ENCODE data around the gene GDNF. TPM values are rescaled to one million over a fixed set of nuclear protein-coding genes. Genes with fewer than 3 reads are reported as not detected.

GDNF gene
- total RNA-seq, 2 donors from 2014 or later: 0.28 to 0.62 TPM

GRCh38 chr5:37831821-37832534, 7.9 kb downstream of the GDNF start:
- intact Hi-C loops (cut with DNase I): no loop called here
- DNase-seq (ENCODE audit: low spot score): no peak

GRCh38 chr5:37830348-37830747, 9.5 kb downstream of the GDNF start:
- intact Hi-C loops (cut with DNase I): no loop called here
- DNase-seq (ENCODE audit: low spot score): no peak

GRCh38 chr5:37825334-37825915, 14.4 kb downstream of the GDNF start:
- DNase-seq (ENCODE audit: low spot score): no peak
- intact Hi-C loops (cut with DNase I): no loop called here

DNA sequence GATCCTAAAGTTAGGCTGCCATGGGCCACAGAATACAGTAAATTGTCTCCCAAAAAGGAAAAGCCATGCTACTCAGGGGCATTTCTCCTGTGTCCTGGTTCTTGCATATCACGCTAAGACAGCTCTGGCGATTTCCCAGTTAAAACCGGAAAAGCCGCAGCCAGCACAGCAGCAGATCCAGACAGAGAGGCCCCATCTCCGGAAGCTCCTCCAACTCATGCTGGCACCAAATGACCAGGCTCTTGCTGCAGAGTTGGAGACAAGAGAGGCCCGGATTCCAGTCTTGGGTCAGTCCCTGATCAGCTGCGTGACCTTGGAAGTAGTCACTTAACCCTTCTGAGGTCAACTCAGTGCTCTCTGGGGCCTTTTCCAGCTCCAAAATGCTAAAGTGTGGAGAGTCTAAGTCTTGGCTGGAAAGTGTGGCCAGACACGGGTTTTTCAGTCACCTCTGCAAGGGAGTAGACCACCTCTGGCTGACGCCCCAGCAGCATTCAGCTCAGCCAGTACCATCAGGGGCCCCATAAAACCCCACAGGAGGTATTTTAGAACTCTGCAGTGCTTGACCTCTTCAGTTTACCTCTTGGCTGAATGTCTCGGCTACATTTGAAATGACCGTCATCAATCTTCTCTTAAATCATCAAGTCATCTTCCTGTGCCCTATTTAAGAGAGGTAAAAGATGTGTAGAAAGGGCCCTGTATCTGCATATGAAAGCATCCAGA, 16.2 kb downstream of the GDNF start:
- intact Hi-C loops (cut with DNase I): no loop called here
- DNase-seq (ENCODE audit: low spot score): no peak

DNA sequence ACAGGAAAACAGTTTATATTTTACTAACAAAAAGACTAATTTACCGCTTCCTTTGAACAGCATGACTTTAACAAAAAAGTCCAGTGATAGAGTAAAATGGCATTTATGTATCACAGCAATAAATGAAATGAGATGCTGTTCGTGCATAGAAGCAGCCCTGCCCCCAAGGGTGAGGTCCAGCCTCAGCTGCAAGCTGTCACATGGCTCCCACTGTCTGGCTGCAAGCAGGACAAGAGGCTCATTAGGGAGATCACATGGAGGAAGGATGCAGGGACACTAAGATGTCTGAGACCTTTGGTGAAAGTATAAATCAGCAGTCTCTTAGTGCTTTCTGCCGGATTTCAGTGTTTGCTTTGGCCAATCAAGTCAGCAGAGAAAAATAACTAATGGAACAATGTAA, 23.0 kb downstream of the GDNF start:
- intact Hi-C loops (cut with DNase I): no loop called here
- DNase-seq (ENCODE audit: low spot score): no peak

DNA sequence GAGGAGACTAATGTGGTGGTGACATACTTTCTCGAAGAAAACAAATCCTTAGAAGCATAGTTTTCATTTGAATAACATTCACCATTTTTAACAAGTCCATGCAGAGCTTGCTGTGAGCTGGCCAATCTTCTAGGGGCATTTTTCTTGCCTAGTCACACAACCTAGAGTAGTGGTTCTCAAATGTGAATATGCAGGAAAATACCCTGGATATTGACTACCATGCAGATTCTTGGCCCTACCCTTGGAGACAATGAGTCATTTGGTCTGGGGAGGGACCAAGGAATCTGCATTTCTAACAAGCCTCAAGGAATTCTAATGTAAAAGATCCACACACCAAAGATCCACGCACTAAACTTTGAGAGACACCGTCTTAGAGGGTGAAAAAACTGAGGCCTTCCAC, 23.5 kb downstream of the GDNF start:
- DNase-seq (ENCODE audit: low spot score): no peak
- intact Hi-C loops (cut with DNase I): no loop called here

GRCh38 chr5:37815913-37816312, 23.9 kb downstream of the GDNF start:
- no peak for DNase-seq (ENCODE audit: low spot score)
- intact Hi-C loops (cut with DNase I): no loop called here

DNA sequence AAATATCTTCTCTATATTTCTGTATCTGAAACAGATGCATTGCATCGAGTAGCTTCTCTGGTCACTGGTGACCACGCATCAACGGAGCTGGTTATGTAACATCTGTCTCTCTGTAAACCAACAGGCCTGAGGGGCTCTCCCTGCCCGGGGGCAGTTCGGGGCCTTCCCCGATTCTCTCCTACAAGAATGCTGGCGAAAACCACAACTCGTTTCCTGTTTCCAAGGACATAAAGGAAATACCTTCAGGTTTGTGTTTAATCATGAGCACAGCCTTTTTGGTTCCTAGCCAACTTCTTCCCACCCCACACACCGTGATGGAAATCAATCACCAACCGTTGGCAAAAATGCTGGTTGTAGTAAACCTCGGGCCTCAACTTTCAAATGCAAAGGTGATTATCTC, 25.1 kb downstream of the GDNF start:
- DNase-seq (ENCODE audit: low spot score): no peak
- intact Hi-C loops (cut with DNase I): no loop called here

- no peak for DNase-seq (ENCODE audit: low spot score)
- intact Hi-C loops (cut with DNase I): no loop called here
Measured at GRCh38 chr5:37812365-37812764, 27.5 kb downstream of the GDNF start.

DNA sequence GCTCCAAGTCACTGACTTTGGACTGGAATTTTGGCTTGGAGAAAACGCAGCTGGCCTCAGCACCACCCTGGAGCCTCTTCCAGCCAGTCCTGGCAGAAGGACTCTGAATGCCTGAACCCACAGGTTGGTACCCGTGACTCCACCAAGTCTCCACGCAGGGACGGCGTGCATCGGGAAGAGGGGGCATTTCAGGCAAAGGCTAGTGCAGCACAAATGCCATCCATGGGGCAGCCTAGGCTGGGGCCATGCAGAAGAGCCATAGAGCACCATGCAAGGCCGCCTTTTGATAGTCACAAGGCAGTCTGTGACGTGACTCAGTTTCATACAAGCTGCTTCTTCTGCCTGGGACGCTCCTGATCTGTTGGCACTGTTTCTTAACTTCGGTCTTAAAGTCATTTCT, 28.0 kb downstream of the GDNF start:
- no peak for DNase-seq (ENCODE audit: low spot score)
- intact Hi-C loops (cut with DNase I): no loop called here

GRCh38 chr5:37810311-37810710, 29.5 kb downstream of the GDNF start:
- no peak for DNase-seq (ENCODE audit: low spot score)
- intact Hi-C loops (cut with DNase I): no loop called here

- intact Hi-C loops (cut with DNase I): no loop called here
- DNase-seq (ENCODE audit: low spot score): no peak
Measured at GRCh38 chr5:37808945-37809344, 30.9 kb downstream of the GDNF start.

DNA sequence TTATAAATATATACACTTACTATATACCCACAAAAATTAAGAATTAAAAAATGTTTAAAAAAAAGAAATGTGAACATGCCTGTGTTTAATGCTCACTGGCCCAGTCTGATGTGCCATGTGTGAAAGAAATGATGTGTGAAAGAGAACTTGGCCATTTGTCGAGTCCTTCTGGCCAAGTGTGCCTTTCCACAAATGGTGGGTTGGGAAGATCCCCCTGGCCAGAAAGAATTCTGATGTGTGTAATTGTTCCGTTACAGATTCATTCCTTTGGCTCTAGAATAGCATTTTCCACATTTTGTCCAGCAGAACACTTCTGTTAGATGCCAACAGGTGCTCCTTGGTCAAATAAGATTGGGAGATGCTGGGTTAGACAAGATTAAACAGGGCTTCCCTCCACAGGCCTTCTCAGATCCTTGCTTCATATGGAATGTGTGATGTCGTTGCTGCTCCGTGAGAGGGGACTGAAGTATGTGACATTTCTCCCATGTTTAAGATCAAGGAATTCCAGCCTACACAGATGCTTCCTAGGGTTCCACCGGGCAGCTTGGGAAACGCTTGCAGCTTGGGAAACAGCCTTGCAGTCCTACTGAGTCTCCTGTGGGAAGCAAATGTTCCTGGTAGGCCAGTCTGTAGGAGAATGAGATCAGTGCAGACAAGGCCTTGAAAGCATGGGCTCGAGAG, 32.1 kb downstream of the GDNF start:
- intact Hi-C loops (cut with DNase I): no loop called here
- DNase-seq (ENCODE audit: low spot score): no peak

DNA sequence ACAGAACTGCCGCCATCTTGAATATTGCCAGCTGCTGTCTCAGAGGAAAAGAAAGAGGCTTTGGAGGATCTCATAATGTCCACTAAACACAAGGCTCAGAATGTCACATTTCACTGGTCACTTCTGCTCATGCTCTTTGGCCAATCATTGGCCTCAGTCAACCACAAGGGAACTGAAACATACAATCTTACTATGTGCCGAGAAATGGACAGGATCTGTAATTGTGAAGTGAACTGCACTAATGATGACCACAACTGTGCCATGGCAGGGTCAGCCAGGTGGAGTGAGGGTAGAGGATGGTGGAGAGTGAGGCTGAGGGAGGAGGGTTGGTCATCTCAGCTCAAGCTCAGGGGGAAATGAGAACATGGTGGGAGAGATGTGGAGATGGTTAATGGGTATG, 32.8 kb downstream of the GDNF start:
- no peak for DNase-seq (ENCODE audit: low spot score)
- intact Hi-C loops (cut with DNase I): no loop called here

- DNase-seq (ENCODE audit: low spot score): no peak
- intact Hi-C loops (cut with DNase I): no loop called here
Measured at GRCh38 chr5:37806476-37806875, 33.4 kb downstream of the GDNF start.

DNA sequence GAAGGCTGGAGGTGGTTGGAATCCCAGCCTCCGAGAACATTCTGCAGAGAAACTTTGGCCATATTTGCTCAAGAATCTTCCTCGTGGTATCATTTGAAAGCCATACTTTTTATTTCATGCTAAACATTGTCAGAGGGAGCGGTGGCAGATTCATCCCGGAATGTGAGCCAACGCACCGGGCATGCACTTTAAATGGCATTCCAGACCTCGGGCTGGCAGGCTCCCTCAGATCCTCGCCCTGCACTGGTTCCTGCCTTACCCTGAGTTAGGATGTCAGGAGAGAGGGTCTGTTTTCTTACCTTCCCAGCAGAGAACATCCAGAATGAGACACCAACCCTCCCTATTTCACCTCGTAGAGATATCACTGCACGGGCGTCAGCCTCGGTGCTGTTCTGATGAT, 33.8 kb downstream of the GDNF start:
- DNase-seq (ENCODE audit: low spot score): no peak

DNA sequence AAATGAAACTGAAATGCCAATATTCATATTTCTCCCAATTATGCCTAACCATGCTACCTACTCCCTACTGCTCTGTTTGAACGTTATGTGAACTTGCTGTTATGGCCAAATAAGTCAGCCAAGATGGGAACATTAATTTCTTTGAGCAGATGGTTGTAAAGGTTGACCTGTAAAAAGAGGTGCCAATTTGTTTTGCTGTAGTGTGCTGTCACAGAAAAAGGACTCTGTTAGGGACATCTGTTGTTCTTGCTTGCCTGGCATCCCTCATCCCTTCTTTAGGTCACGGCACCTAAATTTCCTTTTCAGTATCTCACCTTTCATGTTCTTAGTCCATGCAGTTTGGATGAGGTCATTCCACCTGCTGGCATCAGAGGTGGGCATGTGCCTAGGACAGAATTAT, 35.4 kb downstream of the GDNF start:
- DNase-seq (ENCODE audit: low spot score): no peak
- intact Hi-C loops (cut with DNase I): no loop called here

More for the DNA sequence above, 33.8 kb downstream of the GDNF start:
- intact Hi-C loops (cut with DNase I): no loop called here

DNA sequence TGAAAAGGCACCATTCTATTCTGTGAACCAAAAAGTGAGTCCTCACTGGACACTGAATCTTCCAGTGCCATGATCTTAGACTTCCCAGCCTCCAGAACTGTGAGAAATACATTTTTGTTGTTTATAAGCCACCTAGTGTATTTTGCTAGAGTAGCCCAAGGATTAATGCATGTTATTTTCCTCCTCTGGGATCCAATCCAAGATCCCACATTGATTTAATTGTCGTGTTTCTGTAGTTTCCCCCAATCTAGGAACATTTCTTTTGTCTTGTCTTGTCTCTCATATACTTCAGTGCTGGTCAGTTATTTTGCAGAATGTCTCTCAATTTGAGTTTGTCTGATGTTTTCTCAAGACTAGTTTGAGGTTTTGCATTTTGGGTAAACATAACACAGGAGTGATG, 36.4 kb downstream of the GDNF start:
- no peak for DNase-seq (ENCODE audit: low spot score)

GRCh38 chr5:37801521-37801920, 38.3 kb downstream of the GDNF start:
- no peak for DNase-seq (ENCODE audit: low spot score)
- intact Hi-C loops (cut with DNase I): no loop called here

More for the DNA sequence above, 36.4 kb downstream of the GDNF start:
- intact Hi-C loops (cut with DNase I): no loop called here

DNA sequence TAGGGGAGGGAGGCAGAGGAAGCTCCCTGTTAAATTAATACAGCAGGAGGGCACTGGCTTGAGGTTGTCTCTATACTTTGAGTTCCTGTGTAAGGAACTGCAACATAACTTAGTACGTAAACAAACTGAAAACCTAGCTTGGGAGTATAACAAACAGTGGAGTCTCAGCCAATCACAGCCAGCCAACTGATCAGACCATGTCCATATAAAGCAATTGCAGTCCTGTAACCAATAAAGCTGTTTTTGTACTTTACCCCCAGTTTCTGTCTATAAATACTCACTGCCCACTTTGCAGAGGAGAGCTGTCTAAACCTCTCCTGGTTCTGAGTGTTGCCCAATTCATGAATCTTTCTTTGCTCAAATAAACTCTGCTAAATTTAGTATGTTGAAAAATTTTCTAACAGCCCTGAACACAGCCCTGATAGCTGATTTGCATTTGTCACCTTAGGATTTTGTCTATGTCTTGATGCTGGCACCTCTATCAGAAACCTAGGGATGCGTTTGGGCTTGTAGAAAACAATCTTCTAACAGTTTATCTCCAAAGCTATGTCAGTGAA, 39.9 kb downstream of the GDNF start:
- intact Hi-C loops (cut with DNase I): no loop called here
- DNase-seq (ENCODE audit: low spot score): no peak

Measured in posterior vena cava (tissue), 2 donors.